DMS 273 treated with DMSO at 0.1 percent for 48 hours (cell line): Measurements from ENCODE around the gene NHSL2.

ENCODE experiments used
- DNase-seq: peaks from one replicate; lab custom pipeline; 2025; lab: John Stamatoyannopoulos, UW

NHSL2 gene

GRCh38 chrX:72071213-72071612, 160.6 kb downstream of the NHSL2 start:
- DNase-seq = no peak

GRCh38 chrX:72073633-72074032, 163.0 kb downstream of the NHSL2 start:
- no peak for DNase-seq

GRCh38 chrX:72078411-72078810, 167.8 kb downstream of the NHSL2 start:
- no peak for DNase-seq

GRCh38 chrX:72079607-72080006, 169.0 kb downstream of the NHSL2 start:
- DNase-seq = no peak

GRCh38 chrX:72080150-72080549, 169.5 kb downstream of the NHSL2 start:
- DNase-seq = no peak

- DNase-seq = no peak
Measured at GRCh38 chrX:72080800-72081199, 170.2 kb downstream of the NHSL2 start.

- DNase-seq = no peak
Measured at GRCh38 chrX:72081605-72082320, 171.1 kb downstream of the NHSL2 start.

- no peak for DNase-seq
Measured at GRCh38 chrX:72083291-72083690, 172.6 kb downstream of the NHSL2 start.

GRCh38 chrX:72084114-72084513, 173.5 kb downstream of the NHSL2 start:
- DNase-seq = no peak

GRCh38 chrX:72086995-72087394, 176.3 kb downstream of the NHSL2 start:
- DNase-seq = no peak

GRCh38 chrX:72088761-72089160, 178.1 kb downstream of the NHSL2 start:
- DNase-seq = no peak

GRCh38 chrX:72089254-72089653, 178.6 kb downstream of the NHSL2 start:
- no peak for DNase-seq

- DNase-seq = no peak
Measured at GRCh38 chrX:72094894-72095293, 184.2 kb downstream of the NHSL2 start.

- no peak for DNase-seq
Measured at GRCh38 chrX:72095370-72095769, 184.7 kb downstream of the NHSL2 start.

GRCh38 chrX:72097098-72097497, 186.5 kb downstream of the NHSL2 start:
- DNase-seq = no peak

GRCh38 chrX:72100051-72100755, 189.6 kb downstream of the NHSL2 start:
- no peak for DNase-seq

- no peak for DNase-seq
Measured at GRCh38 chrX:72100824-72101351, 190.2 kb downstream of the NHSL2 start.

- no peak for DNase-seq
Measured at GRCh38 chrX:72101597-72102037, 191.0 kb downstream of the NHSL2 start.

- DNase-seq = no peak
Measured at GRCh38 chrX:72102126-72102525, 191.5 kb downstream of the NHSL2 start.

GRCh38 chrX:72102760-72103159, 192.1 kb downstream of the NHSL2 start:
- DNase-seq = no peak

GRCh38 chrX:72105436-72105835, 194.8 kb downstream of the NHSL2 start:
- no peak for DNase-seq

GRCh38 chrX:72107320-72107719, 196.7 kb downstream of the NHSL2 start:
- no peak for DNase-seq

GRCh38 chrX:72107841-72108595, 197.4 kb downstream of the NHSL2 start:
- DNase-seq = no peak
